Cerebellar nuclear complex (tissue), 1 donor: ENCODE measurements around the gene MASP1.
"Not testable (repeated sequence)": the region's sequence is repeated elsewhere in the genome, so short reads cannot be mapped to it uniquely, and the experiment has no call there.

Experiments
- DNase-seq, 2 experiments: peaks; one replicate each; lab custom pipeline; 2025; lab: John Stamatoyannopoulos, UW

MASP1 gene

GRCh38 chr3:187265461-187265955 is 26.0 kb downstream of the MASP1 start:
- DNase-seq: no peak

DNA sequence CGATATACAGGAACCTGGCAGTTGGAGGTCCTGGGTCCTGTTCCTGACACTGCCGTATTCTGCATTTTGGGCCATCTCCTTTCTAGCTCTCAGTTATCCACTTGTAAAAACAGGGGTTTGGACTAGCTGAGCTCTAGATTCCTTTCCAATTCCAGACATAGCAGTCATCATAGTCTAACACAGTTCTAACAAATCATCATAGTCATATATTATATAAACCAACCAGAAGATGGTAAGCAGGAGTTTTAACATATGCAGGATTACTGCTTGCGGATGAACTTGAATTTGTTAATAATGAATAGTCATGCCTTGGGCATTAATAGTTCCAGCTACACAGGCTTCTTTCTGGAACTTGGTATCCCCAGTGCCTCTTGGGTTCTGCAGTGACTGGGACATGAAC is 26.6 kb downstream of the MASP1 start:
- DNase-seq: no peak

DNA sequence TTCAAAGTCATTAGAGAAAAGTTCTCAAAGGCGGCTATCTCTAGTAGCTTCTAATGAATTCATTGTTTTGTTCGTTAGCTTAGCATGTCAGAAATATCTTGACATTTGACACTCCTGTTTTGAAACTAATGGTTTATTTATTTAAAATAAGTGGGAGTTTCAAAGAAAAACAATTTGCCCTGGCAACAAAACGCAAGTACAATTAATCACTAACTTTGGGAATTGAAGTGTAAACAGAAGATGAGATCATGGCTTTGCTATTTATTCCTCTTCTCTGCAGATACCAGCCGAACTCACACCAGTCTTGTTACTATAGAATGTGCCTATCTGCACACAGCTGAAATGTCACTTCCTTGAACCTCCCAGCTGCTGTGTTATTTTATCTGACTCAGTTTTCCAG is 27.5 kb downstream of the MASP1 start:
- no peak for DNase-seq

- DNase-seq: no peak
These were observed 28.3 kb downstream of the MASP1 start for GRCh38 chr3:187263270-187263669.

GRCh38 chr3:187262360-187262759 is 29.2 kb downstream of the MASP1 start:
- no peak for DNase-seq

DNA sequence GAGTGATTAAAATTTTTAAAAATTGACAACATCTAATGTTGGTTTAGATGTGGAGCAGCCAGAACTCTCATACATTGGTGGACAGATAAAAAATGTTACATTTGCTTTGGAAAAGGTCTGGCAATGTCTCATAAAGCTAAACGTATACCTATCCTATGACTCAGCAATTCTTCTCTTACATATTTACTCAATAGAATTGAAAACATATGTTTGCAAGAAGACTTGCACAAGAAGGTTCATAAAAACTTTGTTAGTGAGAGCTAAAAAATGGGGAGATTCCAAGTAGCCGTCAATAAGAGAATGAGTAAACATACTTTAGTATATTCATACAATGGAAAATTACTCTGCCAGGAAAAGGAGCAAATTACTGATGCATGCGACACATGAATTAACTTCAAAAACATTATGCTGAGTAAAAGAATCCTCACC is 30.0 kb downstream of the MASP1 start:
- no peak for DNase-seq

DNA sequence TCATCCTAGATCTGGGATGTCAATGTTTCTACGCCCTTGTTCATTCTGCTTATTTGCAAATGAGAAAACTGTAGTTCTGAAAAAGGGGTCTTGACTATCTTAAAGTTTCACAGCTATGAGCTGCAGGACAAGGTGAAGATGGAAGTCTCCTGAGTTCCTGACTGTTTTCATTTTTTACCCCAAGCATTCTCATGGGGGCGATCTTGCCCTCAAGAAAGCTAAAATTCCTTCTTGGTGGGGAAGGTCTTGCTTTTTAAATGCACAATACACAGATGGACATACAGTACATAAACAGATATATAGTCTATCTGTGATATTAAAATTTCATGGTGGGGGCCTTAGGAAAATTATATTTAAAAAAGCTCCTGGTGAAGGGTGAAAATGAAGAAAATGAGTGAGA is 32.4 kb downstream of the MASP1 start:
- no peak for DNase-seq

DNA sequence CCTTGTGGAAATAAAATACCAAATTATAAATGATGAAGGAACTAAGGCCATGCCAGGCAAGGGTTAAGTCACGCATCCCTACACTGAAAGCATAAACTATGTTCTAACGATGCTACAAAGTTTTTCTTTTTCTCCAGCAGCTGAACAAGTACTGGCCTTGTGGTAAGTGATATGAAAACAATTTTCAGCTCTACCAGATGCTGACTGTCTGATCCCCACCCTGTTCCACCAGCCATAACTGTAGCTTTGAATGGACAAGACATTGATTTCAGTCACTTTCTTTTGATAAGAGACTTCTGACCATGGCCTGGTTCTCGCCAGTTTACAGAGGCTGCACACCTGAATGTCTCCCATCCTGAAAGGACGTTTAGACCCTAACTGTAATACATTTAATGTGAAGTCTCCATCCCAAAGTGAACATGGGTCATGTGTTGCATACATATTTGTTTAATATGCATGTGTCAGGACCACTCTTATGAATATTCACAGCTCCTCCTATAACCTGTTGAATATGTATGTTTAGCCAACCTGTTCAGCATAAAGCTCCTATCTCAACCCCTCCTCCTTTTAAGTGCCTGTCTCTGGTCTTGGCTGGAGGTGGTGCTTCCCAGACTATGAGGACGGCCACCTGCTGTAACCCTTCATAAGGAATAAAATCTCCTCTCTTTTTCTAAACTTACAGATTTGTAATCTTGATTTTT is 33.4 kb downstream of the MASP1 start:
- no peak for DNase-seq

GRCh38 chr3:187257471-187257870 is 34.1 kb downstream of the MASP1 start:
- no peak for DNase-seq

GRCh38 chr3:187256051-187256616 is 35.4 kb downstream of the MASP1 start:
- DNase-seq: no peak

- no peak for DNase-seq
These were observed 36.2 kb downstream of the MASP1 start for GRCh38 chr3:187255314-187255713.

DNA sequence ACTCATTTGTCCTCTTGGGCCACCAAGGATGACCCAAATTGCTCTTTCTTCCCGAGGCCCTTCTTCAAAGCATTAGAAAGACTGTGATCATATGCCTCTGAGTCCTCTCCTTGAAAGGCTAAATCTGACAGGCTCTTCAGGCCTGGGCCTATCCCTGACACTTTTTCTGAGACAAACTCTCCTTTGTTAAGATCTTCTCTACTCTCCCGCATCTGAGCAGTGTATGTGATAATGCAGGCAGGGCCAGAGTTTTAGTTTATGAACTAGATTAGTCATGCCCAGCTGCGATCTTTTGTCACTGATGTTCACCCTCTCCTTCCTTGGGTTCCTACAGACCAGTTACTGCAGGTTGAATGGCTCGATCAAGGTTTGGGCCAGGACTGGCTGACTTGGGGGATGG is 39.2 kb downstream of the MASP1 start:
- no peak for DNase-seq

- no peak for DNase-seq
These were observed 39.9 kb downstream of the MASP1 start for GRCh38 chr3:187251599-187251998.

- DNase-seq: no peak
These were observed 44.1 kb downstream of the MASP1 start for GRCh38 chr3:187247398-187247797.

- no peak for DNase-seq
These were observed 47.5 kb downstream of the MASP1 start for GRCh38 chr3:187243933-187244524.

- DNase-seq: no peak
These were observed 48.6 kb downstream of the MASP1 start for GRCh38 chr3:187242900-187243299.

- DNase-seq: no peak
These were observed 49.1 kb downstream of the MASP1 start for GRCh38 chr3:187242435-187242834.

GRCh38 chr3:187238835-187239234 is 52.7 kb downstream of the MASP1 start:
- DNase-seq: not testable (repeated sequence)

DNA sequence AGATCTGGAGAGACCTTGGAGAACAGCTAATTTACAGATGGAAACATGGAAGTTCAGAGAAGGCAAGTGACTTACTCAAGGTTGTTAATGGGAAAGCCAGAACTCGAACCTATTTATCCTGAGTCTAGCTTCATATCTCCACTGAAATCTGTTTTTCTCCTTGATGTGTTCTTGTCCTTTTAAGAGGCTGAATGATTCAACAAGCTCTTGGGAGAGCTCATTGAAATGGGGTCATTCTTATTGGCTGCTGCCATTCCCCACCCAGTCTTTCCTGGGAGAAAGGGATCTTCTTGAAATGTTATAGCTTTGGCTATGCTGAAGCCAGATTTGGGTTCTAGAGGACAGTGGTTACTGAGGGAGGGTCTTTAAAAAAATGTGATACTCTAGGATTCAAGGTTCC is 53.3 kb downstream of the MASP1 start:
- DNase-seq: no peak

DNA sequence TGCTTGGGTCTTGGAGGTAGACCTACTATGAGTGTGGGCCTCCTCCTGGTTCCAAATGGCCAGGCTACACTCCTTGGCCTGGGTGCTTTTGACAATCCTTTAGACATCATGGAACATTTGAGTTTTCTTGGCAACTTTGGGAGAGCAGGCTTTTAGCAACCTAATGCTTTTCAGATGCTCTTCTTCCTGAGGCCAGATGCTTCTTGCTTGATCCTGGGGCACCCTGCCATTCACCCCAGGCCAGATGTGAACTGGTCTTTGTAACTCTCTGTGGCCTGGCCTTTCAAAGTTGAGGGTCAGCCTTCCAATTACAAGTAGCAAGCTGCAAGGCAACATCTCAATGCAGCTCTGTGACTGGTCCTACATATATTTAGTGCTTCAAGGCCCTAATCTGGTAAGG is 53.8 kb downstream of the MASP1 start:
- no peak for DNase-seq

DNA sequence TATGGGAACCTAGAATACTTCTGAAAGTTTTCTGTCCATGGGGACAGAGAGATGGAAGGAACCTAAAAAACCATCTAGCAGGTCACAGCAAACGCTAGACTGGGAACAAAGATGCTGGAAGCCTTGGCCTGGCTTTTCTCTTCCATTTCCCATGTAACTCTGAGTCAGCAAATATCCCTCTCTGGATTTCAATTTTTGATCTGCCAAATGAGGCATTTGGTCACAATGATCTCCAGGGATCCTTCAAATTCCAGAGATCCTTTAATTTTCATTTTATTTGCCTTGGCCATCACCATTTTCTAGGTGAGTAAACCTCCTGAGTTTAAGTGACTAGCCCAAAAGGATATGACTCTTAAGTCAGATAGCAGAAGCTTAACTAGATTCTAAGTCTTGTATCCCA is 54.6 kb downstream of the MASP1 start:
- no peak for DNase-seq

DNA sequence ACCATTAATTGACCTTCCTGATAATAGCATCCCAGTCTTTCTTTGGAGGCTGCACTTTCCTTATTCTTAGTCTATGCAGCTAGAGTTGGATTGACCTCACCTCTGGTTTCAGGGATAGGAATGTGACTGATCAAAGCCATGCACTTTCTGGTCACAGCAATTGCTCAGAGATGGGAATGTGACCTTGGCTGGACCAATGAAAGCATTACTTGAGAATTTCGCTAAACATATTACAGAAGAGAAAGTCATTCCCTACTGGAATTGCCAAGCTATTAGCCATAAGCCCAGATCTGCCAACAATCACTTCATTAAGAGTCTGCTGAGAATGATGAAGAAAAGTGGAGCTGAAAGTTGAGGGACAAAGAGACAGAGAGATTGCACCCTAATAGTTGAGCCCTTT is 61.5 kb downstream of the MASP1 start:
- DNase-seq: no peak

DNA sequence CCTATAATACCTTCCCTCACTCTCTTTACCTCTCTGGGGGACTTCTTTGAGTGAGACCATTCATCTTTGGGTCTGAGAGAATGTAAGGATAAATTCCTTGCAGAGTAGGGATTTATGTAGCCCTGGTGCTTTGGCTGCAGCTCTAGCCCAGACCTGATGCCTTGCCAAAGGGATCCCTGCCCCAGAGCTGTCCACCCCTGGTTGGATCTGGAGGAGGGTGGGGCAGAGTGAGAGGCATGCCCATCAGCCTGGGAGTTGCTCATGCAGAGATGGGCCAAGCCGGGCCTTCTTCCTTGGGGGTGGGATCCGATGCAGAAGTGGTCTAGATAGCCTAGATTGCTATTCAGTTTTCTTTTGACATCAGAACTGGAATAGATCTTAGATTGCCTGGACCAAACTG is 62.8 kb downstream of the MASP1 start:
- DNase-seq: no peak
